ENCODE data around the gene POU3F1.
"Not testable (repeated sequence)": the region's sequence is repeated elsewhere in the genome, so short reads cannot be mapped to it uniquely, and the experiment has no call there.

POU3F1 gene

DNA sequence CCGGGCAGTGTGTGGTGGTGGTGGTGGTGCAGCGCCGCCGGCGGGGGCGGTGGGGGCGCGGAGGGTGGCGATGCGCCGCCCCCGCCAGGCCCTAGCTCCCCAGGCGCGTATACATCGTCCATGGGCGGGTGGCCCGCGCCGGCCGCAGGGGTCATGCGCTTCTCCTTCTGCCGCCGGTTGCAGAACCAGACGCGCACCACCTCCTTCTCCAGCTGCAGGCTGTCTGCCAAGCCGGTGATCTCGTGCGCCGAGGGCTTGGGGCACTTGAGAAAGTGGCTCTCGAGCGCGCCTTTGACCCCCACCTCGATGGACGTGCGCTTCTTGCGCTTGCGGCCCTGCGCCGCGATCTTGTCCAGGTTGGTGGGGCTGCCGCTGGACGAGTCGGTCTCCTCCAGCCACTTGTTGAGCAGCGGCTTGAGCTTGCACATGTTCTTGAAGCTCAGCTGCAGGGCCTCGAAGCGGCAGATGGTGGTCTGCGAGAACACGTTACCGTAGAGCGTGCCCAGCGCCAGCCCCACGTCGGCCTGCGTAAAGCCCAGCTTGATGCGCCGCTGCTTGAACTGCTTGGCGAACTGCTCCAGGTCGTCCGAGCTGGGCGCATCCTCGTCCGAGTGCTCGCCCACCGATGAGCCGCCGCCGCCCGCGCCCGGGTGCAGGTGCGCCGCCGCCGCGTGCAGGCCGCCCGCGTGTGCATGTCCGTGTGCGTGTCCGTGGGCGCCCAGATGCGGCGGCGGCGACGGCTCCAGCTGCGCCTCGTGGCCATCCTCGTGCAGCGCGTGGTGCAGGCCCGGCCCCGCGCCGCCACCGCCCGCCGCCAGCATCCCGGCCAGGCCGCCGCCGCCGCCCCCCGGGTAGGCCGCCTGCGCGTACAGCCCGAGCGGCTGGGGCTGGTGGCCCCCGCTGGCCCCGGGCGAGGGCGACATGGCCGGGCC lies 926 bp downstream of the POU3F1 start:
- DNase-seq = no peak

- no peak for DNase-seq
These were observed 2.1 kb downstream of the POU3F1 start for GRCh38 chr1:38044221-38045215.

GRCh38 chr1:38043036-38043747 lies 3.4 kb downstream of the POU3F1 start:
- DNase-seq = no peak

- no peak for DNase-seq
These were observed 4.4 kb downstream of the POU3F1 start for GRCh38 chr1:38041936-38042834.

- no peak for DNase-seq
These were observed 7.1 kb downstream of the POU3F1 start for GRCh38 chr1:38039331-38040088.

- DNase-seq = no peak
These were observed 7.7 kb downstream of the POU3F1 start for GRCh38 chr1:38038861-38039260.

DNA sequence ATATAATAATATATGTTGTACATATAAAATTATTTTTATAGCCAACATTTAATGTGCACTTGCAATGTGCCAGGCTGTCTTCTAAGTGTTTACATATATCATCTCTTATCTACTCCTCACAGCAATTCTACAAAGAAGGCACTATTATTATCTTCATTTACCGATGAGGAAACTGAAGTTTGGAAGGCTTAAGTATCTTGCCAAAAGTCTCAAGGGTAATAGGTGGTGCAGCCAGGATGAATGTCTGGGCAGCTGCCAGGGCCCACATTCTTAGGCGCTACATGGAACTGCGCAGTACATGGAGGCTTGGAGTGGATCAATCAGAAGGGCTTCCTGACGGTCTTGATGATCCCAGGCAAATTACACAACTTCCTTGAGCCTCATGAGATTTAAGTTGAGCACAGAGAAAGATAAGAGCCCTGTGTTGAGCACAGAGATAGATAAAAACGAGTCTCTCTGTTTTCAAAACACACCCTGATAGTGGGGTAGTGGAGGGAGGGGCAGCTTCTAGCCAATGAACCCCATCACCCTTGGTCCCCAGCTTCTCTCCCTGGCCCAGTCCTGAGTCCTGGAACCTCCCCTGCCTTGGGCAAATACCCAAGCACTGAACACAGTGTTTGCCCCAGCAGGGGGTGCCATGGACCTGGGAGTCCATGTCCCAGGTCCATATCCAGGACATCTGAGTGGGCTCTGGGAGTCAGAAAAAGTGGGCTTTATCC lies 9.2 kb downstream of the POU3F1 start:
- DNase-seq = no peak

GRCh38 chr1:38034871-38035270 lies 11.7 kb downstream of the POU3F1 start:
- no peak for DNase-seq

DNA sequence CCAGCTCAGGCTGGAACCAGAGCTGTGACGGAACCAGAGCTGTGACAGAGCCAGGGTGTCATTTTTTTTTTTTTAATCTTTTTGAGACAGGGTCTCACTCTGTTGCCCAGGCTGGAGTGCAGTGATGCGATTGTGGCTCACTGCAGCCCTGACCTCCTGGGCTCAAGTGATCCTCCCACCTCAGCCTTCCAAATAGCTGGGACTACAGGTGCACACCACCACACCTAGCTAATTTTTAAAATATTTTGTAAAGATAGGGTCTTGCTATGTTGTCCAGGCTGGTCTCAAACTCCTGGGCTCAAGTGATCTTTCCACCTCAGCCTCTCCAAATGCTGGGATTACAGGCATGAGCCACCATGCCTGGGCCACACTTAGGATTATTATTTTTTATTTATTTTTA lies 13.6 kb downstream of the POU3F1 start:
- not testable (repeated sequence) for DNase-seq

- DNase-seq = no peak
These were observed 15.1 kb downstream of the POU3F1 start for GRCh38 chr1:38031513-38031866.

- no peak for DNase-seq
These were observed 15.7 kb downstream of the POU3F1 start for GRCh38 chr1:38030596-38031512.

GRCh38 chr1:38029685-38030511 lies 16.7 kb downstream of the POU3F1 start:
- no peak for DNase-seq

GRCh38 chr1:38029081-38029681 lies 17.4 kb downstream of the POU3F1 start:
- DNase-seq = no peak

DNA sequence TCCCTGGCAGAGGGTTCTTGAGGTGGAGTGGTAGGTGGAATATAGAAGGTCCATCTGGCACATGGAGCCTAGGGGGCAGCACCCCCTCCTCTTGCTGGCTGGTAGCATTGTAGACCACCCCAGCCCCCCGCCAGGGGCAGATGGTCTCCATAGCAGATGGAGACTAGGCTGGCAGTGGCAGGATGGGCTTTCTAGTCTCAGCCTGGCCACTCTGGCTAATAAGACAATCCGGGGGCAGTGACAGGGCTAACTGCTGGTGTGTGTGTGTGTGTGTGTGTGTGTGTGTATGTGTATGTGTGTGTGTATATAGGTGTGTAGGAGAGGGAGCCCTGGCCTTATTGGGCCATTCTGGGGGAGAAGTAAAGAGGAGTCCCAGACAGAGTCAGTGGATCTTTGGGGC lies 17.9 kb downstream of the POU3F1 start:
- DNase-seq = no peak

DNA sequence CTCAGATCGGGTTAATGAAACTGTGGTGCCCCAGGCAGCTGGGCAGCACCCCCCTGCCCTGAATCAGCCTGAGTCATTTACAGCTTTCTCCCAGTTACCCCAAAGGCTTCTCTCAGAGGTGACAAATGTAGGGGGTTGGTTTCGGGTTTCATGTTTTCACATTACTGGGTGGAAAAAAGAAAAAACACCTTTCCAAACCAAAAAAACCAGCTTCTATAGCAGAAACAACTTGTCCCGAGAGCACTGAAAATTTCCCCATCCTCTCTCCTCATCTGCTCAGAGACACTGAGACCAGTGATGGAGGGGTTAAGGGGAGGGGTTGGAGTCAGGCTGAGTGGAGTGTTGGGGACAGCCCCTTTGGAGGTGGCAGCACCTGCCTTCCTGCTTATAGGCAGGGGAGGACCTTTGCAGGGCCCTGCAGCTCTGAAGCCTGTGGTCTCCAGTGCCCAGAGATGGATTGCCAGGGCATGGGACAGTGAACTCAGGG lies 18.4 kb downstream of the POU3F1 start:
- DNase-seq = no peak

DNA sequence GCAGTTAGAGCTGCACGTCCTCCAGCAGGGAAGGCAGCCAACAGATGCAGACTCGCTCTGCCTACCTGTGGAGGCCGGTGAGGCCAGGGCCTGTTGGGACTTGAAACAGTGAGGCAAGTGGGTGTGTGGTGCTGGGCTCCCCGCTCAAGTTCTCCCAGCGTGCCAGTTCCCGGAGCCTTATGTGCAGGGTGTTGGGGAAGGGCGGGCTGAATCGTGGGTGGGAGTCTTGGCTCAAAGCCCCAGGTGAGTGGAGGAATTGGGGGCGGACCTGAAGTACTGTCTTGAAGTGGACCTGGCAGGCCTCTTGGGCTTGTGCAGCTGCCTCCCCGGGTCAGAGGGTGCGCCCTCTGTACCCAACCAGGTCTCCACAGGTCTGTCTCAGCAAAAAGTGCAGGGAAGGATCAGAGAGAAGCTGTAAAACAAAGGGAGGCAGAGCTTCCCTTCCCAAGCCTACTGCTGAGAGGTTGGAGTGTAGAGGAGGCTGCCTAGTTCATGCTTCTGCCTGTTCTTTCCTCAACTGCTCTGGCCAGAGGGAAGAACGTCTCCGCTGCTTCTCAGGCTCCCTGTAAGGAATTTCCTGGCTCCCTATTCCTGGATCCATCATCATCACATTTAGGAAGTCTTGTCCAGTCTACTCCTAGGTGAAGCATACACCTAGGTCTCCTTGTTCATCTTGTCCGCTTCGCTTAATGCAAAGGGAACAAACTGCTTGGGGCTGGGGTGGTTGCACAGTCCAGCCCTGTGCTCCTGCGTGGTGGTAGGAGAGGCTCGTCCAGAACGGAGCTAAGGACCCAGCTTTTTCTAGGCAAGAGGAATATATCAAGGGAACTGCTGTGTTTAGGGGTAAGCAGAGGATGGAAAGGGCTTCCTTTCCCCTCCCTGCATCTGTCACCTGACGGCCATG lies 19.1 kb downstream of the POU3F1 start:
- no peak for DNase-seq

All from AML-193 (cell line).